Uterus (tissue), 2 donors: ENCODE results near the gene KCNT2.

Experiments used
- CTCF ChIP-seq, 4 experiments: fragments of 200-600 bp in 2 of 4; fragments of 450-650 bp in 2 of 4; sonication (generic) in 2 of 4; IDR thresholded peaks; one replicate each; pipeline ENCODE4 v1.5.1; 2016 to 2019; ENCODE audit warnings: antibody characterized with exemption in 4 of 4, mild to moderate bottlenecking in 2 of 4, moderate library complexity in 1 of 4
- POLR2A ChIP-seq, 2 donors: fragments of 450-650 bp; IDR thresholded peaks; one replicate each; pipeline ENCODE4 v1.6.1; 2016; ENCODE audit warnings: antibody characterized with exemption in 2 of 2, mild to moderate bottlenecking in 1 of 2, moderate library complexity in 1 of 2

GRCh38 chr1:196409586-196409985 lies 198.7 kb downstream of the KCNT2 start:
- TF ChIP-seq CTCF (IDR thresholded peaks at IDR 0.05) (no peak), POLR2A (IDR thresholded peaks at IDR 0.05) (no peak)
